ENCODE measurements around the gene SPEM3.

DNA sequence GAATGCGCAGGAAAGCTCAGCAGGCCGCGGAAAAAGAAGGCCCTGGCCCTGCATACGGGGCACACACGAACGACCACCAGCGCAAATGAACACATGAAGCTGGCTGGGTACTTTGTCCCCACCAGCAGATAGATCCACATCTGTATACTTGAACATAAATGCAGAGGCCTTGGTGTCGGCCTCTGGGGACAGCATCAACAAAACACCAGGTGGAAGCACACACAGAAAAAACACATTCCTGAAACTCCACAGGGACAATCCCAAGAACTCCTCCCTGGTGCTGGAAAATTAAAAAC is 51.4 kb downstream of the SPEM3 start:
- no peak for TF ChIP-seq POLR2A (IDR thresholded peaks at IDR 0.05)
- TF ChIP-seq, protein P1, sequence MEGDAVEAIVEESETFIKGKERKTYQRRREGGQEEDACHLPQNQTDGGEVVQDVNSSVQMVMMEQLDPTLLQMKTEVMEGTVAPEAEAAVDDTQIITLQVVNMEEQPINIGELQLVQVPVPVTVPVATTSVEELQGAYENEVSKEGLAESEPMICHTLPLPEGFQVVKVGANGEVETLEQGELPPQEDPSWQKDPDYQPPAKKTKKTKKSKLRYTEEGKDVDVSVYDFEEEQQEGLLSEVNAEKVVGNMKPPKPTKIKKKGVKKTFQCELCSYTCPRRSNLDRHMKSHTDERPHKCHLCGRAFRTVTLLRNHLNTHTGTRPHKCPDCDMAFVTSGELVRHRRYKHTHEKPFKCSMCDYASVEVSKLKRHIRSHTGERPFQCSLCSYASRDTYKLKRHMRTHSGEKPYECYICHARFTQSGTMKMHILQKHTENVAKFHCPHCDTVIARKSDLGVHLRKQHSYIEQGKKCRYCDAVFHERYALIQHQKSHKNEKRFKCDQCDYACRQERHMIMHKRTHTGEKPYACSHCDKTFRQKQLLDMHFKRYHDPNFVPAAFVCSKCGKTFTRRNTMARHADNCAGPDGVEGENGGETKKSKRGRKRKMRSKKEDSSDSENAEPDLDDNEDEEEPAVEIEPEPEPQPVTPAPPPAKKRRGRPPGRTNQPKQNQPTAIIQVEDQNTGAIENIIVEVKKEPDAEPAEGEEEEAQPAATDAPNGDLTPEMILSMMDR (IDR thresholded peaks at IDR 0.05) = no peak
- no peak for TF ChIP-seq EP300 (IDR thresholded peaks at IDR 0.05)
